HepG2 (cell line): Measurements from ENCODE around the gene APRT.

Source experiments
- BHLHE40 ChIP-seq: IDR thresholded peaks from 2 replicates; pipeline ENCODE4 v1.6.1; 2011; ENCODE audit warnings: low read length, improper control_type of control experiment
- CTCF ChIP-seq: sonication (generic); formaldehyde crosslinking; IDR thresholded peaks from 2 replicates; pipeline ENCODE4 v1.5.0; 2020; ENCODE audit warnings: mild to moderate bottlenecking, missing genetic modification reagents, moderate library complexity
- ERF ChIP-seq: IDR thresholded peaks from 2 replicates; pipeline ENCODE4 v1.6.1; 2018; ENCODE audit warnings: missing biosample characterization, missing genetic modification reagents
- FLYWCH1 ChIP-seq: sonication (generic); formaldehyde crosslinking; IDR thresholded peaks from 2 replicates; pipeline ENCODE4 v1.8.1; 2023; ENCODE audit warnings: mild to moderate bottlenecking, missing genetic modification reagents
- FOXO4 ChIP-seq: sonication (generic); formaldehyde crosslinking; conservative IDR thresholded peaks from 2 replicates; pipeline ENCODE4 v1.8.1; 2023; ENCODE audit warnings: missing genetic modification reagents
- MYC ChIP-seq: sonication (generic); formaldehyde crosslinking; IDR thresholded peaks from 2 replicates; pipeline ENCODE4 v1.9.0; 2021; ENCODE audit warnings: missing genetic modification reagents, borderline replicate concordance
- NFIC ChIP-seq: IDR thresholded peaks from 2 replicates; pipeline ENCODE4 v1.6.1; 2012; ENCODE audit warnings: mild to moderate bottlenecking, low read length, inconsistent platforms
- NONO ChIP-seq, 2 experiments: fragments of 450-650 bp in 1 of 2; sonication (generic) in 1 of 2; formaldehyde crosslinking in 1 of 2; IDR thresholded peaks in 1 of 2; conservative IDR thresholded peaks in 1 of 2; 2 replicates each; pipeline versions ENCODE4 v1.6.1 to v1.8.0; 2017 to 2022; ENCODE audit warnings: mild to moderate bottlenecking in 1 of 2, missing genetic modification reagents in 1 of 2, moderate library complexity in 1 of 2
- PRDM15 ChIP-seq: sonication (generic); formaldehyde crosslinking; IDR thresholded peaks from 2 replicates; pipeline ENCODE4 v1.4.0; 2020; ENCODE audit warnings: missing genetic modification reagents
- TFE3 ChIP-seq: IDR thresholded peaks from 2 replicates; pipeline ENCODE4 v1.6.1; 2016
- USF2 ChIP-seq, 2 experiments: sonication (generic) in 1 of 2; formaldehyde crosslinking in 1 of 2; IDR thresholded peaks; 2 replicates each; pipeline versions ENCODE4 v1.5.1 to v1.6.1; 2011 to 2020; ENCODE audit warnings: borderline replicate concordance in 1 of 2, low read depth in 1 of 2, low read length in 1 of 2, mild to moderate bottlenecking in 1 of 2, missing genetic modification reagents in 1 of 2, moderate library complexity in 1 of 2
- ZNF12 ChIP-seq: sonication (generic); formaldehyde crosslinking; IDR thresholded peaks from 2 replicates; pipeline ENCODE4 v1.5.0; 2020; ENCODE audit warnings: missing genetic modification reagents

DNA sequence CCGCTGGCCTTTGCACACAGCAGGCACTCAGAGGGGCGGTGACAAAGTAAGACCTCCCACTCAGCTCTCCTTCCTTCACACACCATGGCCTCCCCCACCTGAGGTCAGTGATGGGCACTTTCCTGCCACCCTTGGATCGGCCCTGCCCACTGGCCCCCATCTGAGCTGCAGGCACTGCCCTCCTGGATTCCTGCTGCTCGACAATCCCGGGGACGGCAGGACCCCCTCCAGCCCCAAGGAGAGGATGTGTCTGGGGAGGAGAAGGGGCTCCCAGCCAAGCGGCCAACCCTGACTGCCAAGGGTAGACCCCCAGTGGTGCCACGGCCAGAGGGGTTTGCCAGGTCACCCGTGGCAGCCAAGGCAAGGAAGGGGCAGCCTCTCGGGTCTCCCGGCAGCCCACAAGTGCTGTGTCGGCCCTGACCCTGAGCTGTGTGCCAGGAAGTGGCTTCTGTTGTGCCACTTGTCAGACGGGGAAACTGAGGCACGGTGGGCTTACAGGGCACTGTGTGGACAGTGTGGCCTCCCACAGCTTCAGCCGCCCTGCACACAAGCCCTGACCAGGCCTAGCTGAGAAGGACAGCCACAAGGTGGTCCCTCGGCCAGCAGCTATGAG is 49.4 kb downstream of the APRT start:
- TF ChIP-seq CTCF (CRISPR knock-in tag): no peak
- no peak for TF ChIP-seq MYC (CRISPR knock-in tag)
- TF ChIP-seq BHLHE40: no peak
- no peak for TF ChIP-seq NONO (IDR thresholded peaks at IDR 0.05)
- no peak for TF ChIP-seq NONO (CRISPR knock-in tag; conservative IDR thresholded peaks at IDR 0.05)
- no peak for TF ChIP-seq FLYWCH1
- TF ChIP-seq TFE3 (CRISPR knock-in tag): no peak
- TF ChIP-seq NFIC: no peak
- TF ChIP-seq ERF: no peak
- TF ChIP-seq PRDM15: no peak
- no peak; the same call in 1 of the 2 replicates for TF ChIP-seq USF2 (IDR thresholded peaks at IDR 0.05; ENCODE audit: low read depth, low read length)
- no peak for TF ChIP-seq USF2 (CRISPR knock-in tag; IDR thresholded peaks at IDR 0.05; ENCODE audit: borderline replicate concordance)
- TF ChIP-seq FOXO4 (CRISPR knock-in tag): no peak
- no peak for TF ChIP-seq ZNF12 (CRISPR knock-in tag)
